ENCODE data around the gene GRID1. TPM values are rescaled to one million over a fixed set of nuclear protein-coding genes. Genes with fewer than 3 reads are reported as not detected.

The GRID1 gene
- total and polyA plus RNA-seq, 8 donors: 0.31 to 8.5 (median 1.0) TPM; not detected in 1

GRCh38 chr10:85961479-85962067, 405.0 kb downstream of the GRID1 start:
- H3K27ac ChIP-seq: no peak overlapping the region
- H3K4me1 ChIP-seq: no peaks in the 10 kb centered on the region
- peaks cover 5 to 29% (median 12%) of the 10 kb centered on the region in 4 donors for H3K9me3 ChIP-seq
- WGBS, 5 donors: 59 to 85% (median 78%) methylated on average over 1 of the region's 1 CpG
- no peak overlapping the region for H3K4me3 ChIP-seq
- TF ChIP-seq POLR2A (IDR thresholded peaks at IDR 0.05) (no peak), EP300 (IDR thresholded peaks at IDR 0.05) (no peak), POLR2AphosphoS5 (IDR thresholded peaks at IDR 0.05) (no peak), CTCF (IDR thresholded peaks at IDR 0.05) (no peak)
- intact Hi-C loops (cut with DNase I; ENCODE audit: low total_unique reads): no loop called here
- H3K36me3 ChIP-seq: no peaks in the 10 kb centered on the region
- H3K27me3 ChIP-seq: no peaks in the 10 kb centered on the region
- no peak for DNase-seq

- no peak for TF ChIP-seq EP300 (IDR thresholded peaks at IDR 0.05)
- no peak for TF ChIP-seq POLR2AphosphoS5 (IDR thresholded peaks at IDR 0.05)
- TF ChIP-seq POLR2A (IDR thresholded peaks at IDR 0.05): no peak
- no peak for TF ChIP-seq CTCF (IDR thresholded peaks at IDR 0.05)
- H3K9me3 ChIP-seq: peaks cover 2 to 25% (median 10%) of the 10 kb centered on the region in 4 donors
- WGBS, 5 donors: 87 to 92% (median 89%) methylated on average over 6 of the region's 6 CpGs
- H3K4me1 ChIP-seq: no peaks in the 10 kb centered on the region
- no peak overlapping the region for H3K4me3 ChIP-seq
- no peaks in the 10 kb centered on the region for H3K36me3 ChIP-seq
- no peak for DNase-seq
- no peak overlapping the region for H3K27ac ChIP-seq
- intact Hi-C loops (cut with DNase I; ENCODE audit: low total_unique reads): no loop called here
- no peaks in the 10 kb centered on the region for H3K27me3 ChIP-seq
These were observed 405.5 kb downstream of the GRID1 start for GRCh38 chr10:85961073-85961472.

- Histone ChIP-seq H3K27ac (no peak overlapping the region), H3K9me3 (peaks cover 0 to 9% (median 3%) of the 10 kb centered on the region in 4 donors), H3K4me1 (no peaks in the 10 kb centered on the region), H3K27me3 (no peaks in the 10 kb centered on the region), H3K36me3 (no peaks in the 10 kb centered on the region), H3K4me3 (no peak overlapping the region)
- intact Hi-C loops (cut with DNase I; ENCODE audit: low total_unique reads): no loop called here
- TF ChIP-seq POLR2AphosphoS5 (IDR thresholded peaks at IDR 0.05) (no peak), CTCF (IDR thresholded peaks at IDR 0.05) (no peak), POLR2A (IDR thresholded peaks at IDR 0.05) (no peak), EP300 (IDR thresholded peaks at IDR 0.05) (no peak)
- no peak for DNase-seq
- WGBS, 5 donors: 35 to 69% (median 49%) methylated on average over 3 of the region's 3 CpGs
These were observed 407.4 kb downstream of the GRID1 start for GRCh38 chr10:85959239-85959638.

GRCh38 chr10:85950921-85951320, 415.7 kb downstream of the GRID1 start:
- no peak overlapping the region for H3K27ac ChIP-seq
- intact Hi-C loops (cut with DNase I; ENCODE audit: low total_unique reads): no loop called here
- DNase-seq: no peak
- H3K36me3 ChIP-seq: no peaks in the 10 kb centered on the region
- WGBS, 5 donors: 62 to 90% (median 70%) methylated on average over 2 of the region's 2 CpGs
- no peak overlapping the region for H3K4me3 ChIP-seq
- no peaks in the 10 kb centered on the region for H3K9me3 ChIP-seq
- H3K4me1 ChIP-seq: no peaks in the 10 kb centered on the region
- H3K27me3 ChIP-seq: no peaks in the 10 kb centered on the region
- no peak for TF ChIP-seq POLR2A (IDR thresholded peaks at IDR 0.05)
- TF ChIP-seq EP300 (IDR thresholded peaks at IDR 0.05): no peak
- TF ChIP-seq CTCF (IDR thresholded peaks at IDR 0.05): no peak
- TF ChIP-seq POLR2AphosphoS5 (IDR thresholded peaks at IDR 0.05): no peak
